IMR-90 (cell line): ENCODE measurements around the gene RASL10B. TPM values are rescaled to one million over a fixed set of nuclear protein-coding genes. Genes with fewer than 3 reads are reported as not detected.

ENCODE experiments used
- ATAC-seq: fragments of 200-7000 bp; cut with Tn5 transposase; 2 replicates; pipeline ENCODE4 v1.9.1; 2020; ENCODE audit warnings: low read depth, mild to moderate bottlenecking, moderate library complexity
- BruUV-seq: library from RNA; stranded (reverse); fragments of 400-500 nt; replicated peaks from 2 replicates; lab custom pipeline; 2021; lab: Mats Ljungman, UMichigan
- CTCF ChIA-PET: fragments of 300-600 bp; formaldehyde crosslinking; extraction: SDS; loops from one replicate; lab custom pipeline; 2021; ENCODE audit warnings: antibody characterized with exemption; lab: Yijun Ruan, JAX
- POLR2A ChIA-PET: fragments of 300-600 bp; sonication (Branson Sonifier 250); formaldehyde crosslinking; loops from one replicate; lab custom pipeline; 2022; ENCODE audit warnings: antibody characterized with exemption; ENCODE audit not compliant: unreplicated experiment; lab: Charles Lee
- DNase-seq: peaks from one replicate; pipeline ENCODE4 v3.0.0; 2013
- H2AFZ ChIP-seq: replicated peaks from 2 replicates; pipeline ENCODE3; 2013; ENCODE audit warnings: low read length, mild to moderate bottlenecking; ENCODE audit not compliant: poor library complexity
- H2AK5ac ChIP-seq: 2 replicates; pipeline ENCODE4 v1.6.1; 2013; ENCODE audit warnings: low read depth, low read length, inconsistent platforms
- H2AK9ac ChIP-seq: replicated peaks from 2 replicates; pipeline ENCODE3; 2013; ENCODE audit warnings: mild to moderate bottlenecking, low read depth, low read length, moderate library complexity; ENCODE audit not compliant: poor library complexity
- H2BK120ac ChIP-seq: 2 replicates; pipeline ENCODE4 v1.6.1; 2013; ENCODE audit warnings: low read depth, low read length, inconsistent platforms
- H2BK15ac ChIP-seq: 3 replicates; pipeline ENCODE4 v1.6.1; 2013; ENCODE audit warnings: low read depth, low read length, inconsistent platforms
- H2BK20ac ChIP-seq: 2 replicates; pipeline ENCODE4 v1.6.1; 2013; ENCODE audit warnings: low read depth, mild to moderate bottlenecking, inconsistent platforms, low read length, moderate library complexity
- H2BK5ac ChIP-seq: 2 replicates; pipeline ENCODE4 v1.6.1; 2013; ENCODE audit warnings: mild to moderate bottlenecking, low read depth, low read length, inconsistent platforms; ENCODE audit not compliant: poor library complexity, severe bottlenecking
- H3K14ac ChIP-seq: replicated peaks from 2 replicates; pipeline ENCODE4 v1.6.1; 2013; ENCODE audit warnings: low read depth, low read length, inconsistent platforms
- H3K18ac ChIP-seq: 2 replicates; pipeline ENCODE4 v1.6.1; 2013; ENCODE audit warnings: low read depth, low read length, control low read depth
- H3K23ac ChIP-seq: 2 replicates; pipeline ENCODE4 v1.6.1; 2013; ENCODE audit warnings: low read depth, low read length, inconsistent platforms
- H3K27ac ChIP-seq: 2 replicates; pipeline ENCODE4 v1.5.1; 2013; ENCODE audit warnings: mild to moderate bottlenecking, control low read depth, low read length; ENCODE audit not compliant: insufficient read depth
- H3K27me3 ChIP-seq: 2 replicates; pipeline ENCODE4 v1.6.1; 2013; ENCODE audit warnings: low read length; ENCODE audit not compliant: control insufficient read depth, insufficient read depth
- H3K36me3 ChIP-seq: 2 replicates; pipeline ENCODE4 v1.6.1; 2013; ENCODE audit warnings: low read length, mixed read lengths; ENCODE audit not compliant: control insufficient read depth, insufficient read depth
- H3K4ac ChIP-seq: 2 replicates; pipeline ENCODE4 v1.6.1; 2013; ENCODE audit warnings: low read depth, low read length, inconsistent platforms
- H3K4me1 ChIP-seq: 2 replicates; pipeline ENCODE4 v1.6.1; 2013; ENCODE audit warnings: low read length, mixed read lengths; ENCODE audit not compliant: control insufficient read depth, insufficient read depth
- H3K4me2 ChIP-seq: 2 replicates; pipeline ENCODE4 v1.6.1; 2013; ENCODE audit warnings: low read depth, mild to moderate bottlenecking, control low read depth, low read length, moderate library complexity
- H3K4me3 ChIP-seq: 2 replicates; pipeline ENCODE4 v1.5.1; 2013; ENCODE audit warnings: low read depth, mild to moderate bottlenecking, control low read depth, low read length, moderate library complexity; ENCODE audit not compliant: insufficient read depth
- H3K56ac ChIP-seq: 2 replicates; pipeline ENCODE4 v1.6.1; 2013; ENCODE audit warnings: low read length, inconsistent platforms; ENCODE audit not compliant: insufficient read depth; ENCODE audit errors: extremely low read depth
- H3K79me1 ChIP-seq, 2 experiments: 2 replicates each; pipeline ENCODE4 v1.6.1; 2013; ENCODE audit warnings: low read length in 2 of 2, inconsistent platforms in 1 of 2, low read depth in 1 of 2
- H3K9ac ChIP-seq: 2 replicates; pipeline ENCODE4 v1.6.1; 2013; ENCODE audit warnings: low read depth, low read length, control low read depth
- H3K9me1 ChIP-seq: 2 replicates; pipeline ENCODE4 v1.6.1; 2013; ENCODE audit warnings: low read length, inconsistent platforms; ENCODE audit not compliant: insufficient read depth
- H3K9me3 ChIP-seq: 2 replicates; pipeline ENCODE4 v1.6.1; 2013; ENCODE audit warnings: low read length; ENCODE audit not compliant: control insufficient read depth, insufficient read depth
- H4K20me1 ChIP-seq: 2 replicates; pipeline ENCODE4 v1.6.1; 2013; ENCODE audit warnings: low read length, inconsistent platforms; ENCODE audit not compliant: insufficient read depth
- H4K5ac ChIP-seq: 2 replicates; pipeline ENCODE4 v1.6.1; 2013; ENCODE audit warnings: mild to moderate bottlenecking, low read depth, low read length, control low read depth
- H4K8ac ChIP-seq, 2 experiments: 2 replicates each; pipeline ENCODE4 v1.6.1; 2013; ENCODE audit warnings: low read depth in 2 of 2, low read length in 2 of 2, control low read depth in 1 of 2, inconsistent platforms in 1 of 2
- H4K91ac ChIP-seq: 2 replicates; pipeline ENCODE4 v1.6.1; 2013; ENCODE audit warnings: low read depth, low read length, inconsistent platforms; ENCODE audit not compliant: insufficient read depth
- BHLHE40 ChIP-seq: fragments of 150-350 bp; IDR thresholded peaks from 2 replicates; pipeline ENCODE4 v1.6.1; 2016; ENCODE audit warnings: mild to moderate bottlenecking, low read depth, low read length
- CEBPB ChIP-seq: IDR thresholded peaks from 2 replicates; pipeline ENCODE4 v1.6.1; 2012; ENCODE audit warnings: low read depth, low read length, improper control_type of control experiment
- CHD1 ChIP-seq: IDR thresholded peaks from 2 replicates; pipeline ENCODE4 v1.6.1; 2012; ENCODE audit warnings: low read depth, low read length, improper control_type of control experiment
- CTCF ChIP-seq: conservative IDR thresholded peaks from 2 replicates; pipeline ENCODE4 v1.5.1; 2012; ENCODE audit warnings: mild to moderate bottlenecking, low read depth, low read length, improper control_type of control experiment
- ELK1 ChIP-seq: fragments of 150-350 bp; IDR thresholded peaks from 2 replicates; pipeline ENCODE4 v1.6.1; 2016; ENCODE audit warnings: low read depth, mild to moderate bottlenecking, low read length, moderate library complexity, borderline replicate concordance
- FOS ChIP-seq: fragments of 150-350 bp; IDR thresholded peaks from 2 replicates; pipeline ENCODE4 v1.6.1; 2016; ENCODE audit warnings: low read depth, low read length
- MAFK ChIP-seq: IDR thresholded peaks from 2 replicates; pipeline ENCODE4 v1.6.1; 2012; ENCODE audit warnings: low read depth, low read length, improper control_type of control experiment
- MAZ ChIP-seq: IDR thresholded peaks from 2 replicates; pipeline ENCODE4 v1.6.1; 2012; ENCODE audit warnings: low read depth, mild to moderate bottlenecking, low read length, improper control_type of control experiment, moderate library complexity, borderline replicate concordance
- MXI1 ChIP-seq: IDR thresholded peaks from 2 replicates; pipeline ENCODE4 v1.6.1; 2012; ENCODE audit warnings: low read depth, mild to moderate bottlenecking, low read length, moderate library complexity, borderline replicate concordance
- NFE2L2 ChIP-seq: fragments of 150-350 bp; IDR thresholded peaks from 2 replicates; pipeline ENCODE4 v1.6.1; 2016; ENCODE audit warnings: low read depth, mild to moderate bottlenecking, low read length
- POLR2A ChIP-seq: IDR thresholded peaks from 2 replicates; pipeline ENCODE4 v1.6.1; 2012; ENCODE audit warnings: mild to moderate bottlenecking, low read depth, low read length
- RAD21 ChIP-seq: IDR thresholded peaks from 2 replicates; pipeline ENCODE4 v1.6.1; 2012; ENCODE audit warnings: low read length, improper control_type of control experiment
- RCOR1 ChIP-seq: IDR thresholded peaks from 2 replicates; pipeline ENCODE4 v1.6.1; 2012; ENCODE audit warnings: mild to moderate bottlenecking, low read length, improper control_type of control experiment; ENCODE audit not compliant: insufficient replicate concordance
- RFX5 ChIP-seq: IDR thresholded peaks from 2 replicates; pipeline ENCODE4 v1.8.0; 2012; ENCODE audit warnings: low read depth, mild to moderate bottlenecking, low read length, moderate library complexity
- SMC3 ChIP-seq: fragments of 150-350 bp; IDR thresholded peaks from 2 replicates; pipeline ENCODE4 v1.6.1; 2016; ENCODE audit warnings: low read depth, mild to moderate bottlenecking, antibody characterized with exemption, low read length, moderate library complexity
- dilution Hi-C: fragments of 300-500 bp; cut with HindIII; formaldehyde crosslinking; loops from one replicate; pipeline ENCODE4 v1.14.3; 2018; ENCODE audit warnings: low sequenced_read_pairs; ENCODE audit not compliant: unreplicated experiment
- in situ Hi-C: fragments of 300-500 bp; cut with MboI; formaldehyde crosslinking; loops from 3 replicates; pipeline ENCODE4 v1.14.3; 2019; ENCODE audit warnings: low sequenced_read_pairs, inconsistent platforms, mixed read lengths
- intact Hi-C: fragments of 100-400 bp; cut with micrococcal nuclease; formaldehyde crosslinking; loops from 2 replicates; pipeline ENCODE4 v1.10.0; 2022
- polyA plus RNA-seq, 3 experiments: library from polyadenylated mRNA; depleted of rRNA; stranded (reverse); fragments of >200 nt; gene quantifications; 2 replicates each; pipeline ENCODE4 v1.2.3, GENCODE V29; 2012; ENCODE audit warnings: low replicate concordance in 1 of 3
- total RNA-seq: library from RNA; depleted of rRNA; stranded (reverse); fragments of >200 nt; gene quantifications from 2 replicates; pipeline ENCODE4 v1.2.3, GENCODE V29; 2012
- TF ChIP-seq, protein P1 (sequence below): fragments of 150-350 bp; IDR thresholded peaks from 2 replicates; pipeline ENCODE4 v1.6.1; 2017; ENCODE audit warnings: mild to moderate bottlenecking, antibody characterized with exemption, low read length, low read depth

RASL10B gene
- total and polyA plus RNA-seq, 2 of the 4 experiments (the other 2 are of a cell fraction), result 4.1 to 4.7 TPM

- Histone ChIP-seq H3K4me3 (no peak overlapping the region), H3K27ac (no peak overlapping the region), H3K36me3 (no peaks in the 10 kb centered on the region), H3K14ac (no peak overlapping the region), H3K4me1 (no peaks in the 10 kb centered on the region), H3K18ac (no peak overlapping the region), H2AK9ac (no peak overlapping the region), H2BK120ac (no peak overlapping the region), H3K9me3 (peaks cover 2% of the 10 kb centered on the region; the same call in 1 of the 2 replicates), H4K8ac (no peak overlapping the region), H2AK5ac (no peak overlapping the region), H2BK5ac (no peak overlapping the region), H3K9ac (no peak overlapping the region), H4K5ac (no peak overlapping the region), H3K4ac (no peak overlapping the region), H4K20me1 (no peaks in the 10 kb centered on the region), H2BK20ac (no peak overlapping the region), H3K56ac (no peak overlapping the region), H2BK15ac (no peak overlapping the region), H3K4me2 (no peak overlapping the region), H3K23ac (no peak overlapping the region), H4K91ac (no peak overlapping the region), H2AFZ (no peak overlapping the region), H3K27me3 (peaks cover 36% of the 10 kb centered on the region), H3K79me1 (no peaks in the 10 kb centered on the region), H3K9me1 (no peaks in the 10 kb centered on the region)
- intact Hi-C loops, result no loop called here
- dilution Hi-C loops, result no loop called here
- in situ Hi-C loops, result no loop called here
- TF ChIP-seq BHLHE40, result no peak
- TF ChIP-seq MAFK, result no peak
- TF ChIP-seq SMC3, result no peak
- TF ChIP-seq, protein P1, sequence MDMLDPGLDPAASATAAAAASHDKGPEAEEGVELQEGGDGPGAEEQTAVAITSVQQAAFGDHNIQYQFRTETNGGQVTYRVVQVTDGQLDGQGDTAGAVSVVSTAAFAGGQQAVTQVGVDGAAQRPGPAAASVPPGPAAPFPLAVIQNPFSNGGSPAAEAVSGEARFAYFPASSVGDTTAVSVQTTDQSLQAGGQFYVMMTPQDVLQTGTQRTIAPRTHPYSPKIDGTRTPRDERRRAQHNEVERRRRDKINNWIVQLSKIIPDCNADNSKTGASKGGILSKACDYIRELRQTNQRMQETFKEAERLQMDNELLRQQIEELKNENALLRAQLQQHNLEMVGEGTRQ, result no peak
- no peak for TF ChIP-seq ELK1
- no peak for TF ChIP-seq CTCF
- TF ChIP-seq RCOR1, result no peak
- TF ChIP-seq RAD21, result no peak
- TF ChIP-seq CEBPB, result no peak
- no peak for TF ChIP-seq MXI1
- no peak for TF ChIP-seq MAZ
- no peak for TF ChIP-seq NFE2L2
- TF ChIP-seq CHD1, result no peak
- TF ChIP-seq POLR2A, result no peak
- TF ChIP-seq FOS, result no peak
- TF ChIP-seq RFX5, result no peak
- DNase-seq (no peak), ATAC-seq (no peak)
- no TSS peak for BruUV-seq
- ChIA-PET POLR2A (interaction anchor here (0.5 kb wide), 1 partner anchor 157 kb away, joined by 3 read pairs; no protein-coding TSS in a partner anchor), CTCF (interaction anchor here (1.1 kb wide), 1 partner anchor 144 kb away, joined by 3 read pairs; no protein-coding TSS in a partner anchor)
These were observed 25.8 kb downstream of the RASL10B start for GRCh38 chr17:35757243-35757642.
